ENCODE data around the gene MRPS24.

DNA sequence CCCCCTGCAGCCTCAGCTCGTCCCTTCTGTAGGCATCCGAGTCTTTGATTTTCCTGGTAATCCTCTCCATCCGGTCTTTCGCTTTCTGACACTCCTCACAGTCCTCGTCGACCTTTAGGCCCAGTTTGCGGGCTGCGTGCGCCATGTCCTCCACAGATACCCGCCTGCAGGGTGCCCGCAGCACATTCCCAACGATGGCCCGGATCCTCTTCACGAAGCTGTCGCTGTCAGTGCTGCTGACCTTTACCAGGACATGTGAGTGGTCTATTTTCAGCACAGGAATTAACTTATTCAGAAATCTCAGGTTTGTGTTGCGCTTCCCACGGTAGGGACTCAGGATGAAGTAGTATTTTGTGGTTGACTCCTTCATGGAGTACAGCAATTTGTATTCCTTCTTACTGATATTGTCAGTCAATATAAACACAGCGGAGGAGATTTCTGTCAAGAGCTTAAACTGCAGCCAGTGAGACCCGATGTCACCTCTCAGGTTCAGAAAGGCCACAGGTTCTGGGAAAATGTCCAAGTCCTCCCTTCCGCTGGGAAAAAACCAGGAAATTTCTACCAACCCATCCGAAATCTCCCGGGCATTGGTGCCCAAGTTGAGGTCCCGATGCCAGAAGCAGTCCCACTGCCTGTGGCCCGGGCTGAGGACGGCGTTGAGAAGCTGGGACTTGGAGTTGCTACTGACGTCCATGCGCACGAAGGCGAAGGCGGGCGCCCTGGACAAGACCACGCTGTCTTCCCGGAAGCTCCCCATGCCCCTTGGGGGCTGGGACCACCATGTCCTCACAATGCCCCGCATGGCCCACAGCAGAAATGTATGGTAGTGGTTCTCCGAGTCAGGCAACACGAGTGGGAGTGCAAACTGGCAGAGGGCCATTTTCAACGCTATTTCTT lies 8.9 kb upstream of the MRPS24 start:
- no peak for TF ChIP-seq EP300 (IDR thresholded peaks at IDR 0.05)
- no peak for TF ChIP-seq CTCF (IDR thresholded peaks at IDR 0.05)
- no peak for TF ChIP-seq POLR2A (IDR thresholded peaks at IDR 0.05)

Data from ovary (tissue), 3 donors.